Ascending aorta (tissue), 2 donors: ENCODE results near the gene TAF1. TPM values are rescaled to one million over a fixed set of nuclear protein-coding genes. Genes with fewer than 3 reads are reported as not detected.

Experiments
- DNase-seq, 2 donors: peaks; one replicate each; pipeline ENCODE4 v3.0.0-alpha.2; 2019; ENCODE audit warnings: low spot score in 2 of 2
- H3K27ac ChIP-seq, 2 donors: fragments of 200-600 bp; sonication (generic); one replicate each; pipeline ENCODE4 v1.5.1; 2016 to 2017; ENCODE audit warnings: mild to moderate bottlenecking in 1 of 2
- H3K27me3 ChIP-seq: fragments of 200-600 bp; sonication (generic); one replicate; pipeline ENCODE4 v1.5.1; 2017
- H3K36me3 ChIP-seq, 2 donors: fragments of 200-600 bp; sonication (generic); one replicate each; pipeline ENCODE4 v1.5.1; 2016
- H3K4me1 ChIP-seq, 2 donors: fragments of 200-600 bp; sonication (generic); one replicate each; pipeline ENCODE4 v1.5.1; 2016 to 2017; ENCODE audit warnings: mild to moderate bottlenecking in 1 of 2
- H3K4me3 ChIP-seq, 2 donors: fragments of 200-600 bp; sonication (generic); one replicate each; pipeline ENCODE4 v1.5.1; 2016 to 2017; ENCODE audit warnings: mild to moderate bottlenecking in 1 of 2
- H3K9me3 ChIP-seq, 2 donors: fragments of 200-600 bp; sonication (generic); one replicate each; pipeline ENCODE4 v1.5.1; 2016
- CTCF ChIP-seq, 3 experiments: fragments of 200-600 bp in 2 of 3; fragments of 450-650 bp in 1 of 3; sonication (generic) in 2 of 3; IDR thresholded peaks; one replicate each; pipeline ENCODE4 v1.5.1; 2016 to 2019; ENCODE audit warnings: antibody characterized with exemption in 3 of 3, mild to moderate bottlenecking in 1 of 3, moderate library complexity in 1 of 3
- intact Hi-C: fragments of 100-400 bp; cut with DNase I; formaldehyde crosslinking; loops from one replicate; pipeline ENCODE4 v1.15.1; 2023
- total RNA-seq: library from RNA; depleted of rRNA; stranded (reverse); fragments of >200 nt; gene quantifications from one replicate; pipeline ENCODE4 v1.1.0, GENCODE V29; 2016

TAF1 gene
- total RNA-seq, 1 donor from 2014 or later, result 63.2 TPM

DNA sequence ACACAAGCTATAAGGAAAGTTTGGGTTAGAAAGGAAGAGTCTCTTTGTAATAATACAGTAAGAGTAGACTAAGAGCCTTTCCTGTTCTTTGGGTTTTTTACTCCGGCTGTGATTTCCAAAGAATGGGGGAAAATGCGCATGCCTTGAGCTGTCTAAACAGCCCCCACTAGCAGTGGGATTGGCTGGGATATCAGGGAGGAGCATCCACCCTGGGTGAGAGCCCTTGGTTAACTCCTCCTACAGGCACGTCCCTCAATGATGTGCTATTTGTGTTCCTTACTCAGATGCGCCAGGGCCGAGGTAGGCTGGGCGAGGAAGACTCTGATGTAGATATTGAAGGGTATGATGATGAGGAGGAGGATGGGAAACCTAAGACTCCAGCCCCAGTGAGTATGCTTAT is 92.7 kb downstream of the TAF1 start:
- H3K4me3 ChIP-seq, result no peak overlapping the region
- TF ChIP-seq CTCF (IDR thresholded peaks at IDR 0.05), result no peak
- H3K9me3 ChIP-seq, result no peaks in the 10 kb centered on the region
- H3K27me3 ChIP-seq, result no peaks in the 10 kb centered on the region
- no peak overlapping the region for H3K27ac ChIP-seq
- peaks cover 33 to 87% of the 10 kb centered on the region in 2 donors for H3K36me3 ChIP-seq
- H3K4me1 ChIP-seq, result no peaks in the 10 kb centered on the region
- DNase-seq, result no peak
- intact Hi-C loops, result no loop called here

- TF ChIP-seq CTCF (IDR thresholded peaks at IDR 0.05), result no peak
- Histone ChIP-seq H3K27ac (no peak overlapping the region), H3K4me1 (no peaks in the 10 kb centered on the region), H3K27me3 (no peaks in the 10 kb centered on the region), H3K36me3 (peaks cover 24 to 48% of the 10 kb centered on the region in 2 donors), H3K4me3 (no peak overlapping the region), H3K9me3 (no peaks in the 10 kb centered on the region)
- intact Hi-C loops, result no loop called here
- no peak for DNase-seq
Measured at GRCh38 chrX:71464968-71465367, 98.8 kb downstream of the TAF1 start.

- Histone ChIP-seq H3K4me3 (no peak overlapping the region), H3K9me3 (no peaks in the 10 kb centered on the region), H3K36me3 (peaks cover 11 to 28% of the 10 kb centered on the region in 2 donors), H3K27ac (no peak overlapping the region), H3K27me3 (no peaks in the 10 kb centered on the region), H3K4me1 (no peaks in the 10 kb centered on the region)
- intact Hi-C loops, result no loop called here
- DNase-seq, result no peak
- no peak for TF ChIP-seq CTCF (IDR thresholded peaks at IDR 0.05)
Measured at GRCh38 chrX:71466979-71467523, 100.9 kb downstream of the TAF1 start.

DNA sequence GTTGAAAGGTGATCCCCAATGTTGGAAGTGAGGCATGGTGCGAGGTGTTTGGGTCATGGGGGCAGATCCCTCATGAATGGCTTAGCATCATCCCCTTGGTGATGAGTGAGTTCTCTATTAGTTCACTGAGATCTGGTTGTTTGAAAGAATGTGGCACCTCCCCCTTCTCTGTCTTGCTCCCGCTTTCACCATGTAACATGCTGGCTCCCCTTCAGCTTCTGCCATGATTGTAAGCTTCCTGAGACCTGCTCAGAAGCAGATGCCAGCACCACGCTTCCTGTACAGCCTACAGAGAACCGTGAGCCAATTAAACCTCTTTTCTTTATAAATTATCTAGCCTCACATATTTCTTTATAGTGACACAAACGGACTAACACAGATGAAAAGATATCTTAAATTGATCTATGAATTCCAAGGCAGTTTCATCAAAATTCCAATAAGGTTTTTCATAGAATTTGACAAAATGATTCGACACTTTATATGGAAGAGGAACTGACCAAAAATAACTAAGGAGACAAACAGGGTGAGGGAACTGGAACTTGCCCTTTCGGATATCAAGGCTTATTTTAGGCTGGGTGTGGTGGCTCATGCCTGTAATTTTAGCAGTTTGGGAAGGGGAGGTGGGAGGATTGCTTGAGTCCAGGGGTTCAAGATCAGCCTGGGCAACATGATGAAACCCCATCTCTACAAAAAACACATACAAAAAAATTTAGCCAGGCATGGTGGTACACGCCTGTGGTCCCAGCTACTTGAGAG is 109.8 kb downstream of the TAF1 start:
- no peak for DNase-seq
- intact Hi-C loops, result no loop called here
- H3K9me3 ChIP-seq, result no peaks in the 10 kb centered on the region
- H3K27ac ChIP-seq, result no peak overlapping the region
- H3K4me3 ChIP-seq, result no peak overlapping the region
- H3K36me3 ChIP-seq, result no peaks in the 10 kb centered on the region
- H3K27me3 ChIP-seq, result no peaks in the 10 kb centered on the region
- TF ChIP-seq CTCF (IDR thresholded peaks at IDR 0.05), result no peak
- H3K4me1 ChIP-seq, result no peaks in the 10 kb centered on the region

GRCh38 chrX:71482228-71482958 is 116.2 kb downstream of the TAF1 start:
- DNase-seq, result no peak
- H3K27ac ChIP-seq, result no peak overlapping the region
- H3K9me3 ChIP-seq, result no peaks in the 10 kb centered on the region
- TF ChIP-seq CTCF (IDR thresholded peaks at IDR 0.05), result no peak
- no peaks in the 10 kb centered on the region for H3K4me1 ChIP-seq
- intact Hi-C loops, result no loop called here
- H3K27me3 ChIP-seq, result no peaks in the 10 kb centered on the region
- no peak overlapping the region for H3K4me3 ChIP-seq
- no peaks in the 10 kb centered on the region for H3K36me3 ChIP-seq
